HG02943 (cell line): Measurements from ENCODE around the gene USP48.
A peak's percentile ranks its signal among the peaks of the same experiment; 100 is the strongest.
"Not testable (repeated sequence)": the region's sequence is repeated elsewhere in the genome, so short reads cannot be mapped to it uniquely, and the experiment has no call there.

Experiments used
- ATAC-seq: cut with Tn5 transposase; IDR thresholded peaks from one replicate; pipeline ENCODE4 v1.9.1; 2021; ENCODE audit warnings: mild to moderate bottlenecking, low read depth, moderate library complexity; ENCODE audit not compliant: unreplicated experiment

Gene USP48

GRCh38 chr1:21775985-21776562, 6.9 kb downstream of the USP48 start:
- ATAC-seq = no peak

GRCh38 chr1:21775550-21775914, 7.4 kb downstream of the USP48 start:
- ATAC-seq = no peak

GRCh38 chr1:21774835-21775549, 8.0 kb downstream of the USP48 start:
- ATAC-seq = no peak

- ATAC-seq = no peak
Observed at GRCh38 chr1:21773585-21773984, 9.4 kb downstream of the USP48 start.

- not testable (repeated sequence) for ATAC-seq
Observed at GRCh38 chr1:21771672-21772071, 11.3 kb downstream of the USP48 start.

GRCh38 chr1:21770602-21771001, 12.3 kb downstream of the USP48 start:
- not testable (repeated sequence) for ATAC-seq

- no peak for ATAC-seq
Observed at GRCh38 chr1:21770201-21770600, 12.7 kb downstream of the USP48 start.

GRCh38 chr1:21767106-21767505, 15.8 kb downstream of the USP48 start:
- not testable (repeated sequence) for ATAC-seq

- ATAC-seq = no peak
Observed at GRCh38 chr1:21766210-21766609, 16.7 kb downstream of the USP48 start.

- ATAC-seq = no peak
Observed at GRCh38 chr1:21764615-21765423, 18.1 kb downstream of the USP48 start.

- no peak for ATAC-seq
Observed at GRCh38 chr1:21763694-21764419, 19.1 kb downstream of the USP48 start.

- ATAC-seq = no peak
Observed at GRCh38 chr1:21763236-21763635, 19.7 kb downstream of the USP48 start.

GRCh38 chr1:21762022-21762404, 20.9 kb downstream of the USP48 start:
- ATAC-seq = peak; percentile 42

- ATAC-seq = no peak
Observed at GRCh38 chr1:21761052-21761451, 21.9 kb downstream of the USP48 start.

- ATAC-seq = no peak
Observed at GRCh38 chr1:21759818-21760217, 23.1 kb downstream of the USP48 start.

- ATAC-seq = no peak
Observed at GRCh38 chr1:21759182-21759581, 23.8 kb downstream of the USP48 start.

- ATAC-seq = no peak
Observed at GRCh38 chr1:21758614-21759013, 24.3 kb downstream of the USP48 start.

GRCh38 chr1:21756393-21757089, 26.4 kb downstream of the USP48 start:
- ATAC-seq = no peak

- ATAC-seq = no peak
Observed at GRCh38 chr1:21755067-21755466, 27.9 kb downstream of the USP48 start.

GRCh38 chr1:21754583-21754982, 28.4 kb downstream of the USP48 start:
- no peak for ATAC-seq
